K562 (cell line): ENCODE data around the gene RAB2B. TPM values are rescaled to one million over a fixed set of nuclear protein-coding genes. Genes with fewer than 3 reads are reported as not detected.

Experiments used
- ARID1B ChIP-seq: fragments of 450-650 bp; IDR thresholded peaks from 2 replicates; pipeline ENCODE4 v1.6.1; 2016; ENCODE audit warnings: antibody characterized with exemption, mild to moderate bottlenecking, inconsistent platforms
- DACH1 ChIP-seq: fragments of 450-650 bp; IDR thresholded peaks from 2 replicates; pipeline ENCODE4 v1.6.1; 2018; ENCODE audit not compliant: partially characterized antibody
- FOXP1 ChIP-seq: sonication (generic); formaldehyde crosslinking; IDR thresholded peaks from 2 replicates; pipeline ENCODE4 v1.8.0; 2022; ENCODE audit warnings: mild to moderate bottlenecking, missing genetic modification reagents
- GABPA ChIP-seq: fragments of 200-800 bp; sonication (Bioruptor generic); conservative IDR thresholded peaks from 2 replicates; pipeline ENCODE4 v1.6.1; 2016; ENCODE audit warnings: low read depth, missing genetic modification characterization, missing compliant biosample characterization
- KDM4B ChIP-seq, 2 experiments: fragments of 450-650 bp in 1 of 2; sonication (generic) in 1 of 2; IDR thresholded peaks; 2 replicates each; pipeline ENCODE4 v1.6.1; 2016 to 2017; ENCODE audit warnings: borderline replicate concordance in 2 of 2, antibody characterized with exemption in 1 of 2, low read depth in 1 of 2, mild to moderate bottlenecking in 1 of 2
- MEF2D ChIP-seq: conservative IDR thresholded peaks from 2 replicates; pipeline ENCODE4 v1.6.1; 2016; ENCODE audit warnings: low read depth, missing genetic modification characterization, missing compliant biosample characterization
- MTA3 ChIP-seq: fragments of 450-650 bp; formaldehyde crosslinking; IDR thresholded peaks from 2 replicates; pipeline ENCODE4 v1.6.1; 2017; ENCODE audit warnings: mild to moderate bottlenecking, borderline replicate concordance
- POLR2A ChIP-seq: fragments of 450-650 bp; conservative IDR thresholded peaks from 2 replicates; pipeline ENCODE4 v1.6.1; 2016
- PURB ChIP-seq: sonication (generic); formaldehyde crosslinking; IDR thresholded peaks from 2 replicates; pipeline ENCODE4 v1.9.0; 2021; ENCODE audit warnings: low read depth, mild to moderate bottlenecking, missing genetic modification reagents
- TOE1 ChIP-seq, 2 experiments: fragments of 450-650 bp in 1 of 2; sonication (generic) in 1 of 2; formaldehyde crosslinking in 1 of 2; IDR thresholded peaks; 2 replicates each; pipeline versions ENCODE4 v1.7.1 to v1.8.0; 2016 to 2022; ENCODE audit warnings: borderline replicate concordance in 2 of 2, mild to moderate bottlenecking in 2 of 2, antibody characterized with exemption in 1 of 2, inconsistent platforms in 1 of 2, low read depth in 1 of 2, missing genetic modification reagents in 1 of 2, moderate library complexity in 1 of 2
- XRCC3 ChIP-seq: fragments of 450-650 bp; IDR thresholded peaks from 2 replicates; pipeline ENCODE4 v1.6.1; 2017; ENCODE audit warnings: mild to moderate bottlenecking, moderate library complexity
- ZNF586 ChIP-seq: fragments of 450-650 bp; formaldehyde crosslinking; conservative IDR thresholded peaks from 2 replicates; pipeline ENCODE4 v1.4.0; 2020; ENCODE audit warnings: mild to moderate bottlenecking, moderate library complexity
- polyA plus RNA-seq, 8 experiments: library from polyadenylated mRNA; depleted of rRNA in 4 of 8; stranded (reverse) in 5 of 8; unstranded in 3 of 8; fragments of >200 nt; fragmentation: Nextera tagmentation in 2 of 8; fragmentation: Illumina TruSeq in 1 of 8; extraction: Ambion mirVana in 2 of 8; extraction: Trizol in 1 of 8; gene quantifications; 2 replicates each; pipeline versions ENCODE4 v1.2.1 to v1.2.3, GENCODE V29; 2011 to 2014; ENCODE audit warnings: inconsistent platforms in 1 of 8, missing spikeins in 1 of 8
- total RNA-seq, 7 experiments: library from RNA; depleted of rRNA in 6 of 7; stranded (reverse); fragments of >200 nt in 6 of 7; fragmentation: Illumina TruSeq in 2 of 7; extraction: Trizol in 2 of 7; gene quantifications; 2 replicates each; pipeline versions ENCODE4 v1.2.1 to v1.2.3, GENCODE V29; 2011 to 2021; ENCODE audit warnings: low replicate concordance in 1 of 7
- TF ChIP-seq, protein P1 (sequence below), 3 experiments: IDR thresholded peaks in 2 of 3; conservative IDR thresholded peaks in 1 of 3; 2 replicates each; pipeline ENCODE4 v1.5.1; 2011 to 2012; ENCODE audit warnings: low read length in 3 of 3, mild to moderate bottlenecking in 3 of 3, control low read depth in 2 of 3, improper control_type of control experiment in 1 of 3, inconsistent platforms in 1 of 3, low read depth in 1 of 3, mixed read lengths in 1 of 3, moderate library complexity in 1 of 3; ENCODE audit not compliant: insufficient read depth in 2 of 3
- TF ChIP-seq, protein P2 (sequence below): fragments of 450-650 bp; IDR thresholded peaks from 2 replicates; pipeline ENCODE4 v1.6.1; 2017; ENCODE audit warnings: antibody characterized with exemption
- TF ChIP-seq, protein P3 (sequence below): sonication (generic); formaldehyde crosslinking; IDR thresholded peaks from 2 replicates; pipeline ENCODE4 v1.8.0; 2022; ENCODE audit warnings: mild to moderate bottlenecking, missing genetic modification reagents
- TF ChIP-seq, protein P4 (sequence below): fragments of 450-650 bp; IDR thresholded peaks from 2 replicates; pipeline ENCODE4 v1.6.1; 2014; ENCODE audit warnings: low read depth, mild to moderate bottlenecking, moderate library complexity, borderline replicate concordance
- TF ChIP-seq, protein P5 (sequence below): fragments of 450-650 bp; IDR thresholded peaks from 2 replicates; pipeline ENCODE4 v1.6.1; 2016; ENCODE audit warnings: mild to moderate bottlenecking

The RAB2B gene
- total and polyA plus RNA-seq, 9 of the 15 experiments (the other 6 are each of a cell fraction or from before 2014, with no cell fraction given) = 4.6 to 19.8 (median 9.8) TPM

DNA sequence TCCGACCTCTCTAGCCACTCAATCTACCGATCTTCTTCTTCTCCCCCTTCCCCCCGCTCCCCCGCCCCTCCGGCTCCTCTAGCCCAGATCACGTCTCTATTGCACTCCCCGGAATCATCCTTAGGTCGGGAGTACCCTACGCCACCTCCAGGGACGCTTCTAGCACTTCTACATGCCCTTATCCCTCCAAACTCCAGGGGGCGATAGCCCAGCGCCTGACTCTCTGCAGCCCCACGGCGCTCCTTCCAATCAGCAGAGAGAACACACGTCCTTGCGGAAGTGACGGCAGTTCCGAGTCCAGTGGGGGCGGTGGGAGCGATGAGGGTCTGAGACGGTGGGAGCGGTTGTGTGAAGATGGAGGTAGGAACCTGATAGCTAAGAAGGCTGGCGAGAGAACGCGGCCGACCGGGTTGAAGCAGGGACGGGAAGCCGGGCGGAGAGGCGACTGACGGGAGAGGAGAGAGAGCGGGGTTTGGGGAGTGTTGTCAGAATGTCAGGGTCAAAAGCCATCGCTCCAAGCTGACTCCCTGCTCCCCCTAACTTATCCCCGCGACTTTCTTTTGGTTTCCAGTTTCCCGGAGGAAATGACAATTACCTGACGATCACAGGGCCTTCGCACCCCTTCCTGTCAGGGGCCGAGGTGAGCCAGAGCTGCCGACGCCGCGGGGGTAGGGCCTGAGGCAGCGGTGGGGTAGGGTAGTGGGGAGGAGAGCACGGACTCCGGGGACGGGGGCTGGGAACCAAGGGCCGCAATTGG is at the start of gene RAB2B, which contains the start of gene TOX4 (continued):
- TF ChIP-seq, protein P1, sequence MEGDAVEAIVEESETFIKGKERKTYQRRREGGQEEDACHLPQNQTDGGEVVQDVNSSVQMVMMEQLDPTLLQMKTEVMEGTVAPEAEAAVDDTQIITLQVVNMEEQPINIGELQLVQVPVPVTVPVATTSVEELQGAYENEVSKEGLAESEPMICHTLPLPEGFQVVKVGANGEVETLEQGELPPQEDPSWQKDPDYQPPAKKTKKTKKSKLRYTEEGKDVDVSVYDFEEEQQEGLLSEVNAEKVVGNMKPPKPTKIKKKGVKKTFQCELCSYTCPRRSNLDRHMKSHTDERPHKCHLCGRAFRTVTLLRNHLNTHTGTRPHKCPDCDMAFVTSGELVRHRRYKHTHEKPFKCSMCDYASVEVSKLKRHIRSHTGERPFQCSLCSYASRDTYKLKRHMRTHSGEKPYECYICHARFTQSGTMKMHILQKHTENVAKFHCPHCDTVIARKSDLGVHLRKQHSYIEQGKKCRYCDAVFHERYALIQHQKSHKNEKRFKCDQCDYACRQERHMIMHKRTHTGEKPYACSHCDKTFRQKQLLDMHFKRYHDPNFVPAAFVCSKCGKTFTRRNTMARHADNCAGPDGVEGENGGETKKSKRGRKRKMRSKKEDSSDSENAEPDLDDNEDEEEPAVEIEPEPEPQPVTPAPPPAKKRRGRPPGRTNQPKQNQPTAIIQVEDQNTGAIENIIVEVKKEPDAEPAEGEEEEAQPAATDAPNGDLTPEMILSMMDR (IDR thresholded peaks at IDR 0.05 in 2 of 3, conservative IDR thresholded peaks at IDR 0.05 in 1 of 3; ENCODE audit: insufficient read depth in 2 of 3, low read depth in 1 of 3, low read length in 3 of 3) = peak; percentile 92 to 99 (median 98)
- TF ChIP-seq KDM4B (IDR thresholded peaks at IDR 0.05; ENCODE audit: borderline replicate concordance in 2 of 2, low read depth in 1 of 2) (peak in 1 of 2 experiments; percentile 61; a peak in 1 of 4 replicates), ZNF586 (no peak), TOE1 (IDR thresholded peaks at IDR 0.05; ENCODE audit: borderline replicate concordance) (peak; percentile 56), TOE1 (CRISPR knock-in tag; IDR thresholded peaks at IDR 0.05; ENCODE audit: borderline replicate concordance, low read depth) (no peak), POLR2A (peak; percentile 85), DACH1 (no peak), PURB (CRISPR knock-in tag) (no peak), ARID1B (peak; percentile 13; the same call in 1 of the 2 replicates), FOXP1 (CRISPR knock-in tag) (no peak), MEF2D (no peak), MTA3 (no peak; the same call in 1 of the 2 replicates), GABPA (tag) (peak; percentile 93), XRCC3 (no peak)
- TF ChIP-seq, protein P2, sequence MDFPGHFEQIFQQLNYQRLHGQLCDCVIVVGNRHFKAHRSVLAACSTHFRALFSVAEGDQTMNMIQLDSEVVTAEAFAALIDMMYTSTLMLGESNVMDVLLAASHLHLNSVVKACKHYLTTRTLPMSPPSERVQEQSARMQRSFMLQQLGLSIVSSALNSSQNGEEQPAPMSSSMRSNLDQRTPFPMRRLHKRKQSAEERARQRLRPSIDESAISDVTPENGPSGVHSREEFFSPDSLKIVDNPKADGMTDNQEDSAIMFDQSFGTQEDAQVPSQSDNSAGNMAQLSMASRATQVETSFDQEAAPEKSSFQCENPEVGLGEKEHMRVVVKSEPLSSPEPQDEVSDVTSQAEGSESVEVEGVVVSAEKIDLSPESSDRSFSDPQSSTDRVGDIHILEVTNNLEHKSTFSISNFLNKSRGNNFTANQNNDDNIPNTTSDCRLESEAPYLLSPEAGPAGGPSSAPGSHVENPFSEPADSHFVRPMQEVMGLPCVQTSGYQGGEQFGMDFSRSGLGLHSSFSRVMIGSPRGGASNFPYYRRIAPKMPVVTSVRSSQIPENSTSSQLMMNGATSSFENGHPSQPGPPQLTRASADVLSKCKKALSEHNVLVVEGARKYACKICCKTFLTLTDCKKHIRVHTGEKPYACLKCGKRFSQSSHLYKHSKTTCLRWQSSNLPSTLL = no peak
- TF ChIP-seq, protein P3, sequence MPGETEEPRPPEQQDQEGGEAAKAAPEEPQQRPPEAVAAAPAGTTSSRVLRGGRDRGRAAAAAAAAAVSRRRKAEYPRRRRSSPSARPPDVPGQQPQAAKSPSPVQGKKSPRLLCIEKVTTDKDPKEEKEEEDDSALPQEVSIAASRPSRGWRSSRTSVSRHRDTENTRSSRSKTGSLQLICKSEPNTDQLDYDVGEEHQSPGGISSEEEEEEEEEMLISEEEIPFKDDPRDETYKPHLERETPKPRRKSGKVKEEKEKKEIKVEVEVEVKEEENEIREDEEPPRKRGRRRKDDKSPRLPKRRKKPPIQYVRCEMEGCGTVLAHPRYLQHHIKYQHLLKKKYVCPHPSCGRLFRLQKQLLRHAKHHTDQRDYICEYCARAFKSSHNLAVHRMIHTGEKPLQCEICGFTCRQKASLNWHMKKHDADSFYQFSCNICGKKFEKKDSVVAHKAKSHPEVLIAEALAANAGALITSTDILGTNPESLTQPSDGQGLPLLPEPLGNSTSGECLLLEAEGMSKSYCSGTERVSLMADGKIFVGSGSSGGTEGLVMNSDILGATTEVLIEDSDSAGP (CRISPR knock-in tag) = no peak
- TF ChIP-seq, protein P4, sequence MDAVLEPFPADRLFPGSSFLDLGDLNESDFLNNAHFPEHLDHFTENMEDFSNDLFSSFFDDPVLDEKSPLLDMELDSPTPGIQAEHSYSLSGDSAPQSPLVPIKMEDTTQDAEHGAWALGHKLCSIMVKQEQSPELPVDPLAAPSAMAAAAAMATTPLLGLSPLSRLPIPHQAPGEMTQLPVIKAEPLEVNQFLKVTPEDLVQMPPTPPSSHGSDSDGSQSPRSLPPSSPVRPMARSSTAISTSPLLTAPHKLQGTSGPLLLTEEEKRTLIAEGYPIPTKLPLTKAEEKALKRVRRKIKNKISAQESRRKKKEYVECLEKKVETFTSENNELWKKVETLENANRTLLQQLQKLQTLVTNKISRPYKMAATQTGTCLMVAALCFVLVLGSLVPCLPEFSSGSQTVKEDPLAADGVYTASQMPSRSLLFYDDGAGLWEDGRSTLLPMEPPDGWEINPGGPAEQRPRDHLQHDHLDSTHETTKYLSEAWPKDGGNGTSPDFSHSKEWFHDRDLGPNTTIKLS = no peak; the same call in 1 of the 2 replicates
- TF ChIP-seq, protein P5, sequence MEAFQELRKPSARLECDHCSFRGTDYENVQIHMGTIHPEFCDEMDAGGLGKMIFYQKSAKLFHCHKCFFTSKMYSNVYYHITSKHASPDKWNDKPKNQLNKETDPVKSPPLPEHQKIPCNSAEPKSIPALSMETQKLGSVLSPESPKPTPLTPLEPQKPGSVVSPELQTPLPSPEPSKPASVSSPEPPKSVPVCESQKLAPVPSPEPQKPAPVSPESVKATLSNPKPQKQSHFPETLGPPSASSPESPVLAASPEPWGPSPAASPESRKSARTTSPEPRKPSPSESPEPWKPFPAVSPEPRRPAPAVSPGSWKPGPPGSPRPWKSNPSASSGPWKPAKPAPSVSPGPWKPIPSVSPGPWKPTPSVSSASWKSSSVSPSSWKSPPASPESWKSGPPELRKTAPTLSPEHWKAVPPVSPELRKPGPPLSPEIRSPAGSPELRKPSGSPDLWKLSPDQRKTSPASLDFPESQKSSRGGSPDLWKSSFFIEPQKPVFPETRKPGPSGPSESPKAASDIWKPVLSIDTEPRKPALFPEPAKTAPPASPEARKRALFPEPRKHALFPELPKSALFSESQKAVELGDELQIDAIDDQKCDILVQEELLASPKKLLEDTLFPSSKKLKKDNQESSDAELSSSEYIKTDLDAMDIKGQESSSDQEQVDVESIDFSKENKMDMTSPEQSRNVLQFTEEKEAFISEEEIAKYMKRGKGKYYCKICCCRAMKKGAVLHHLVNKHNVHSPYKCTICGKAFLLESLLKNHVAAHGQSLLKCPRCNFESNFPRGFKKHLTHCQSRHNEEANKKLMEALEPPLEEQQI = no peak
